KOPT-K1 (cell line): ENCODE results near the gene SLC7A8.
A peak's percentile ranks its signal among the peaks of the same experiment; 100 is the strongest.

Experiments
- H3K27ac ChIP-seq: fragments of 200-600 bp; sonication (generic); 2 replicates; pipeline ENCODE4 v1.5.1; 2016; ENCODE audit warnings: antibody characterized with exemption, mild to moderate bottlenecking, low read depth, low read length; ENCODE audit not compliant: poor library complexity, severe bottlenecking
- H3K36me3 ChIP-seq: fragments of 200-600 bp; sonication (generic); 2 replicates; pipeline ENCODE4 v1.5.1; 2017; ENCODE audit warnings: antibody characterized with exemption, mild to moderate bottlenecking, low read length, moderate library complexity; ENCODE audit not compliant: insufficient read depth
- H3K9me3 ChIP-seq: fragments of 200-600 bp; sonication (generic); 2 replicates; pipeline ENCODE4 v1.5.1; 2017; ENCODE audit warnings: antibody characterized with exemption, low read length, mild to moderate bottlenecking; ENCODE audit not compliant: insufficient read depth, poor library complexity, severe bottlenecking

Gene SLC7A8

GRCh38 chr14:23094666-23095195 is 88.7 kb downstream of the SLC7A8 start, which contains the start of gene ACIN1:
Gene ACIN1, minus strand, starts transcription at chr14:23095136. Its CDS starts 24 bp downstream, at chr14:23095112.
- H3K9me3 ChIP-seq, result no peaks in the 10 kb centered on the region
- H3K36me3 ChIP-seq, result peaks cover 62% of the 10 kb centered on the region
- H3K27ac ChIP-seq, result peak within 1 kb of the TSS; percentile 87

GRCh38 chr14:23093991-23094665 is 89.3 kb downstream of the SLC7A8 start:
- Histone ChIP-seq H3K9me3 (no peaks in the 10 kb centered on the region), H3K36me3 (peaks cover 62% of the 10 kb centered on the region), H3K27ac (peak overlapping the region; percentile 87)

GRCh38 chr14:23093526-23093925 is 89.9 kb downstream of the SLC7A8 start:
- no peaks in the 10 kb centered on the region for H3K9me3 ChIP-seq
- H3K27ac ChIP-seq, result no peak overlapping the region
- H3K36me3 ChIP-seq, result peaks cover 62% of the 10 kb centered on the region

- H3K27ac ChIP-seq, result no peak overlapping the region
- no peaks in the 10 kb centered on the region for H3K9me3 ChIP-seq
- H3K36me3 ChIP-seq, result peaks cover 62% of the 10 kb centered on the region
These were observed 90.4 kb downstream of the SLC7A8 start for GRCh38 chr14:23093104-23093503.

- H3K27ac ChIP-seq, result no peak overlapping the region
- no peaks in the 10 kb centered on the region for H3K9me3 ChIP-seq
- peaks cover 71% of the 10 kb centered on the region for H3K36me3 ChIP-seq
These were observed 91.9 kb downstream of the SLC7A8 start for GRCh38 chr14:23091294-23092225.

- no peaks in the 10 kb centered on the region for H3K9me3 ChIP-seq
- peaks cover 84% of the 10 kb centered on the region for H3K36me3 ChIP-seq
- no peak overlapping the region for H3K27ac ChIP-seq
These were observed 93.2 kb downstream of the SLC7A8 start for GRCh38 chr14:23090254-23090636.

- Histone ChIP-seq H3K27ac (no peak overlapping the region), H3K36me3 (peaks cover 90% of the 10 kb centered on the region), H3K9me3 (no peaks in the 10 kb centered on the region)
These were observed 93.8 kb downstream of the SLC7A8 start for GRCh38 chr14:23089498-23090253.

GRCh38 chr14:23086565-23086964 is 96.9 kb downstream of the SLC7A8 start:
- Histone ChIP-seq H3K27ac (no peak overlapping the region), H3K36me3 (peaks cover 99% of the 10 kb centered on the region)

GRCh38 chr14:23085458-23085857 is 98.0 kb downstream of the SLC7A8 start:
- H3K27ac ChIP-seq, result no peak overlapping the region

More at GRCh38 chr14:23086565-23086964, 96.9 kb downstream of the SLC7A8 start:
- H3K9me3 ChIP-seq, result no peaks in the 10 kb centered on the region

GRCh38 chr14:23080474-23080873 is 103.0 kb downstream of the SLC7A8 start:
- no peaks in the 10 kb centered on the region for H3K9me3 ChIP-seq
- H3K27ac ChIP-seq, result no peak overlapping the region
- peaks cover 99% of the 10 kb centered on the region for H3K36me3 ChIP-seq

More at GRCh38 chr14:23085458-23085857, 98.0 kb downstream of the SLC7A8 start:
- Histone ChIP-seq H3K36me3 (peaks cover 99% of the 10 kb centered on the region), H3K9me3 (no peaks in the 10 kb centered on the region)

- Histone ChIP-seq H3K36me3 (peaks cover 99% of the 10 kb centered on the region), H3K27ac (no peak overlapping the region), H3K9me3 (no peaks in the 10 kb centered on the region)
These were observed 103.7 kb downstream of the SLC7A8 start for GRCh38 chr14:23079716-23080115.

GRCh38 chr14:23078692-23079116 is 104.8 kb downstream of the SLC7A8 start:
- Histone ChIP-seq H3K9me3 (no peaks in the 10 kb centered on the region), H3K36me3 (peaks cover 98% of the 10 kb centered on the region), H3K27ac (no peak overlapping the region)

- Histone ChIP-seq H3K27ac (no peak overlapping the region), H3K9me3 (no peaks in the 10 kb centered on the region), H3K36me3 (peaks cover 96% of the 10 kb centered on the region)
These were observed 105.5 kb downstream of the SLC7A8 start for GRCh38 chr14:23077962-23078361.

- H3K9me3 ChIP-seq, result no peaks in the 10 kb centered on the region
- H3K27ac ChIP-seq, result no peak overlapping the region
- peaks cover 96% of the 10 kb centered on the region for H3K36me3 ChIP-seq
These were observed 106.6 kb downstream of the SLC7A8 start for GRCh38 chr14:23076785-23077408.
